HG03575 (cell line): ENCODE data around the gene NUMB.
"Not testable (repeated sequence)": the region's sequence is repeated elsewhere in the genome, so short reads cannot be mapped to it uniquely, and the experiment has no call there.

Experiments
- ATAC-seq: cut with Tn5 transposase; IDR thresholded peaks from one replicate; pipeline ENCODE4 v1.9.1; 2021; ENCODE audit not compliant: unreplicated experiment, insufficient number of reproducible peaks, low FRiP score; ENCODE audit errors: extremely low read depth

NUMB gene

DNA sequence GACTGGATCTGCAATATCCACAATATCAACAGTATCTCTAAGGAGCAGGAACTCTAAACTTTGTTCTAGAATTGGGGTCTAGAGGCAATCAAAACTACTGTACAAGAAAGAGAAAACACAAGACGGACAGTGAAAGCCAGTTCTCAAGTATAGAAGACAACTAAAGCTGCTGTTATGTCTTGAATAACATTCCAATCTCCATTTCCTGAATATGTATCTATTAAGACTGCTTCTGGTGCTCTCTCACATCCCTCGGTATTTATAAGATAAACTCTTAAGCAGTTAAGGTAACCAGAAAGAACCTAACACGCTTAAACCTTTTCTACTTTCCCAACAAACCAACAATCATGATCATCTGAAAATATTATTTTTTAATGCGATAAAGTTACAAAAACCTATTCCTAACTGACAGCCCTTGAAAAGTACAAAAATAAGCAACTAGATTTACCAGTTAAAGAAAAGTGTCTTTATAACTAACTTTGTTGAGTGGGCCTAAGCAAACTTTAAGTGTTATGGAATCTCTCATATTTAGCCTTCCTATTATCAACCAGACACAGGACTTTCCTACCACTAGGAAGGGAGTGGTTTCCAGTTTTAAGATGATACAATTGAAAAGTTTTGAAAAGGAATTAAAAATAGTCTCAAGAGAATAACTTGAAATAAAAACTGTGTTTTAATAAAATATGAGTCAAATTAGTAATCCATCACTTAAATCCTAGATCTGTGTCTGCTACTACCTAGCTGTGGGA, 30.7 kb downstream of the NUMB start:
- ATAC-seq, result no peak

DNA sequence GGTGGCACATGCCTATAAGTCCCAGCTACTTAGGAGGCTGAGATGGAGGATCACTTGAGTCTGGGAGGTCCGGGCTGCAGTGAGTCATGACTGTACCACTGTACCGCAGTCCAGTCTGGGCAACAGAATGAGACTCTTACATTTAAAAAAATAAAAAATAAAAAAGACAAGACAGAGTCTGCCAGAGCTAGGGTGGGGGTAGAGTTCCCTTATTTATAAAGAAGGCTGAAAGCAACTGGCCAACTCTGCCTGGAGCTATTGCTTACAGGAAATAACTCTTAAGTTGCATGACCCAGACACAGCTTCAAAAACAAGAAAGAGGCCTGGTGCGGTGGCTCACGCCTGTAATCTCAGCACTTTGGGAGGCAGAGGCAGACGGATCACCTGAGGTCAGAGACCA, 31.5 kb downstream of the NUMB start:
- ATAC-seq, result no peak

DNA sequence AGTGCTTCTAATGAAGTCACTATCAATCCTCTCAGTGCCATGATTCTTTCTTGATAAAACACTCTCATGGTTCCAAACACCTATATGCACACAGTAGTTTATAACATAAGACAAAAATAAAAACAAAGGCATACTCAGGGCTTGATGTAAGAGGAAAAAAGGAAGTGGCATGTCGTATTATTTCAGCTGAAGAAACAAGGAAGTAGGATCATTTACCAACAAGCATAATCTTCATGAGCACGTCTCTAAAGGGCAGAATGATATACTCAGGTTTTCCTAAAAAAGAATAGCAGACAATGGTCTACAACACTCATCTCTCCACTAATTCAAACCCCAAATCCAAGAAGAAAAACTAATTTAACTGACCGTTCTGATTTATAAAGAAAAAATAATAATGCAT, 33.9 kb downstream of the NUMB start:
- ATAC-seq, result no peak

DNA sequence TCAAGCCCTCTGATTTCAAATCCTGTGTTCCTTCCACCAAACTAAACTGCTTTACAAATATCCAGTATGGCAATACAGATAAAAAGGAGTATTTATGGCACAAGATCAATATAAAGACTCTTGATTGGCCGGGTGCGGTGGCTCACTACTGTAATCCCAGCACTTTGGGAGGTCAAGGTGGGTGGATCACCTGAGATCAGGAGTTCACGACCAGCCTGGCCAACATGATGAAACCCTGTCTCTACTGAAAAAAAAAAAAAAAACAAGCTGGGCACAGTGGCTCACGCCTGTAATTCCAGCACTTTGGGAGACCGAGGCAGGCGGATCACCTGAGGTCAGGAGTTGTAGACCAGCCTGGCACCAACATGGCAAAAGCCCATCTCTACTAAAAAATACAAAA, 35.3 kb downstream of the NUMB start:
- not testable (repeated sequence) for ATAC-seq

DNA sequence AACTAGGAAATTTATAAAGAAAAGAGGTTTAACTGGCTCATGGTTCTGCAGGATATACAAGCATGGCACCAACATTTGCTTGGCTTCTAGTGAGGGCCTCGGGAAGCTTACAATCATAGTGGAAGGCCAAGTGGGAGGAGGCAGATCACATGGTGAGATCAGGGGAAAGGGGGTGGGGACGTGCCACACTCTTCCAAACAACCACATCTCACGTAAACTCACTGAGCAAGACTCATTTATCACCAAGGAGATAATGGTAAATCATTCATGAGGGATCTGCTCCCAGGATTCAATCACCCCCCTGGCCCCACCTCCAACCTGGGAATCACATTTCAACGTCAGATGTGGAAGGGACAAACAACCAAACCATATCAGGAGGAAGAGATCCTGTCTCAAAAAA, 35.8 kb downstream of the NUMB start:
- ATAC-seq, result no peak

DNA sequence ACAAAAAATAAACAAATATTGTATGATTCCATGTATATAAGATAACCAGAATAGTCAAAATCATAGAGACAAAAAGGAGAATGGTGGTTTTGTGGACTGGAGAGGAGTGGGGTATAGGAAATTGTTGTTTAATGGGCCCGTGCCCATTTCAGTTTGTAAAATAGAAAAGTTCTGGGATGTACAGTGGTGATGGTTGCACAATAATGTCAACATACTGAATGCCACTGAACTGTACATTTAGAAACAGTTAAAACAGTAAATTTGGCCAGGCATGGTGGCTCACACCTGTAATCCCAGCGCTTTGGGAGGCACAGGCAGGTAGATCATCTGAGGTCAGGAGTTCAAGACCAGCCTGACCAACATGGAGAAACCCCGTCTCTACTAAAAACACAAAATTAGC, 40.1 kb downstream of the NUMB start:
- ATAC-seq, result no peak

DNA sequence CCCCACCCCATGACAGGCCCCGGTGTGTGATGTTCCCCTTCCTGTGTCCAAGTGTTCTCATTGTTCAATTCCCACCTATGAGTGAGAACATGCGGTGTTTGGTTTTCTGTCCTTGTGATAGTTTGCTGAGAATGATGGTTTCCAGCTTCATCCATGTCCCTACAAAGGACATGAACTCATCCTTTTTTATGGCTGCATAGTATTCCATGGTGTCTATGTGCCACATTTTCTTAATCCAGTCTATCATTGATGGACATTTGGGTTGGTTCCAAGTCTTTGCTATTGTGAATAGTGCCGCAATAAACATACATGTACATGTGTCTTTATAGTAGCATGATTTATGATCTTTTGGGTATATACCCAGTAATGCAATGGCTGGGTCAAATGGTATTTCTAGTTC, 52.1 kb downstream of the NUMB start:
- ATAC-seq, result not testable (repeated sequence)

DNA sequence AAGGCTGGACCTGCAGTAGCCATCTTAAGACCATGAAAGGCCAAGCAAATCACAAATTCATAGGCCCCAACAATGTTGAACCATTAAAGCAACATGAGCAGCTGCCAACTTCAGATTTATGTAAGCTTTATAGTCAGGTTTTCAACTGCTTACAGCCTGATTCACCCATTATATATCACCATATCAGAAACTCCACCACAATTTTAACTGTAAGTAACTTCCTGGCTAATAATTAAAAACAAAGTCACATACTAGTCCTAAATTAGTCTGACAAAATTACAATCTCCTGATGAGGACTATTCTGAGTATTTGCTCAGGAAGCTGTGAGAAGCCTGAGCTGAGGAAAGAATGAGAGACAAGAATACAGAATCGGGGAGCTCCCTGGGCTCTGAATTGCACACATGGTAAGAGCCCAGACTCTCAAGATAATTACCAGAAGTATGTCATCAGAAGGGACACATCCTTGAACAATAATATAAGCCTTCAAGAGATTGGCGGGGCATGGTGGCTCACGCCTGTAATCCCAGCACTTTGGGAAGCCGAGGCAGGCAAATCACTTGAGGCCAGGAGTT, 55.1 kb downstream of the NUMB start:
- no peak for ATAC-seq

DNA sequence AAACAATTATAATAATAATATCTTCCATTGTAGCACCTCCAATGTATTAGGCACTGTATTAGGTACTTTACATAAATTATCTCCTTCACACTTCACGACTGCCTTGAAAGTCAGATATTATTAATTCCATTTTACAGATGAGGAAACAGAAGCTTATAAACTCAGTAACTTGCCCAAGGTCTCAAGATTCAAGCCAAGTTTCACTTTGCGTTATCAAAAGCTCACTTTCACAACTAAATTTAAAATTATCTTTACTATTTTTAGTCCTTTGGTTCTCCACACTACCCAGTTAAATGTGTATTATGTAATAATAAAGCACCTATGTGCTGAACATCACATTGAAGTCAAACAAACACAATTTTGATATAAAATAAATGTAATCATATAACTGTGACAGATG, 55.8 kb downstream of the NUMB start:
- ATAC-seq, result no peak

DNA sequence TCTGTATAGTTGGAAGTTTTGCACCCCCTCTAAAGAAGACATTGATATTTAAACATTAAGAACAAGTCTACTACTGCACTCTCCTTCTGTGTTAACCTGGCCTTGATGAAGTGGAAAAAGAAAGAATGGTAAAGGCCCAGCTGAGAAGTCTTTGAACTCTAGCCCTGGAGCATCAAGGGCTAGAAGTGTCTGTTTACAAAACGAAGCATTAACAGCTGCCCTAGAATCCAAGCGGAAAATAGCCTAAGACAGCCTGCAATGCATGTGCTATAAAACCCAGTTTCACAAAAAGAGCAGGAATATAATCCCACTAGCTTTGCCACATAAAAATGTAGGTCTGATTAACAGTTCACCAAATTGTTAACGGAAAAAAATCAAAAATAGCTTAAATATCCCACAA, 60.5 kb downstream of the NUMB start:
- no peak for ATAC-seq

DNA sequence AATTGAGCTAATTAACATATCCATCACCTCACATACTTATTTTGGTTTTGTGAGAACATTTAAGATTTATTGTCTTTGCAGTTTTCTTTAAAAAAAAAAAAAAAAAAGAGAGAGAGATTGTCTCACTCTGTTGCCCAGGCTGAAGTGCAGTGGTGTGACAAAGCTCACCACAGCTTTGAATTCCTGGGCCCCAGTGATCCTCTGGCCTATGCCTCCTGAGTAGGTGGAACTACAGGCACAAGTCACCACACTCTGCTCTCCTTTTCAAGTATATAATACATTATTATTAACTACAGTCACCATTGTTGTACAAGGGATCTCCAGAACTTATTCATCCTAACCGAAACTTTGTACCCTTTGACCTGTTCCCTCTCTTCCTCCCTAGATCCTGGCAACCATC, 64.0 kb downstream of the NUMB start:
- ATAC-seq, result no peak

DNA sequence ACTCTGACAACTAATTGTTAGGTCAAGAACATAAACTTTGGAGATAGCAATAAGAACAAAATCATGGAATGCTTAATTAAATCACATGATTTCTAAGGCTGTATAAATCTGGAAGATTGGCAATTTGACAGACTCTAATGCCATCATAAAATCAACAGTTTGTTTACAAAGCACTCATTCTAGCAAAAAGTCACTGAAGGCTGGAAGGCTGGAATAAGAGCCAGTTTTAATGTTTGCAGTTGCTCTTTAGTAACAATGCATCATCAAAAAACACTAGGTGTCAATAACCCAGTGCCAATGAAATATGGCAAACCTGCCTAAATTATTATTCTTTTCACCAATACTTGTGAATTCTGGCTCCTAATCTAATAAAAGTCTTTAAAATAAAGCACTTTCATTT, 65.0 kb downstream of the NUMB start:
- ATAC-seq, result no peak

DNA sequence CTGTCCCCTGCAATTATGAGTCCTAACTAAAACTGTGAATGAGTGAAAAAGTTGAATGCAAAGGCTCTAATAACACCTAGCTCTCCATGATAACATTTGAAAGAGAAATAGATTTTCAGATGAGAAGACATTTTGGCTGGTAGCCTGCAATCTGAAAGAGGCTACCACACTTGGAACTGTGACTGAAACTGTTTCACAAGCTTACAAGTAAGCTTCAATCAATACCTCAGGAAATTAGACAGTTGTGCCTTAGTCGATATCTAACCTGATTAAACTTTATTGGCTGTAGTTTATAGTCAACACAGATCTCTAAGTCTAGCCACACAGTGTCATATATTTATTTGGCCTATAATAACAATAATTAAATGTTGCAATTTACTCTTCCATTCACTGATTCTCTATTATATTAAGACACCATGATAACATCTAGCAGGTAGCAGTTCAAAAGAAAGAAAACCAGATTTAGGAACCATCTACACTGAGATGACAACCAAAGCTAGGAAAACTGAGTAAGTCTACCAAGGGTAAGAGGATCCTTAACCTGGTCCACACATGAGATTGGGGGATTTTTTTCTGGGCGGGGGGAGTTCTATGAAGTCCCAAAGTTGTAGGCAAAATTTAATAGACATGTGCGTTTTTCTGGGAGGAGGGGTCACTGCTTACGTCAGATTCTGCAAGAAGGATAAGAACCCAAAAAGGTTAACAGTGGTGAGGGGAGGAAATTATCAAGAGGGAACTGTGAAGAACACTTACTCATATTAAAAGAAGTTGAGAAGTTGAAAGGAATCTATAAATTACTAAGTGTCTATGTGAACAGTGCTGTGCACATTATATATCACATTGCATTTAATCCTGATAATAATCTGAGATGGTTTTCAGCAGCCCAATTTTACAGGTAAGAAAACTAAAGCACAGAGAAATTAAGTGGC, 65.8 kb downstream of the NUMB start:
- no peak for ATAC-seq

DNA sequence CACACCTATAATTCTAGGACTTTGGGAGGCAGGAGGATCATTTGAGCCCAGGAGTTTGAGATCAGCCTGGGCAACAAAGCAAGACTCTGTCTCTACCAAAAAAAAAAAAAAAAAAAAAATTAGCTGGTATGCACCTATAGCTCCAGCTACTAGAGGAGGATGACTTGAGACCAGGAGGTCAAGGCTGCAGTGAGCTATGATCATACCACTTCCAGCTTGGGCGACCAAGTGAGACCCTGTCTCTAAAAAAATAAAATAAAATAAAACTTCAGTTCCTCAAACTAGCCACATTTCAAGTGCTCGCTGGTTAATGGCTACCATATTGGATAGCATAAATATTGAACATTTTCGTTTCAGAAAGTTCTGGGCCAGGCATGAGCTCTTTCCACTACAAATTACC, 70.5 kb downstream of the NUMB start:
- not testable (repeated sequence) for ATAC-seq

DNA sequence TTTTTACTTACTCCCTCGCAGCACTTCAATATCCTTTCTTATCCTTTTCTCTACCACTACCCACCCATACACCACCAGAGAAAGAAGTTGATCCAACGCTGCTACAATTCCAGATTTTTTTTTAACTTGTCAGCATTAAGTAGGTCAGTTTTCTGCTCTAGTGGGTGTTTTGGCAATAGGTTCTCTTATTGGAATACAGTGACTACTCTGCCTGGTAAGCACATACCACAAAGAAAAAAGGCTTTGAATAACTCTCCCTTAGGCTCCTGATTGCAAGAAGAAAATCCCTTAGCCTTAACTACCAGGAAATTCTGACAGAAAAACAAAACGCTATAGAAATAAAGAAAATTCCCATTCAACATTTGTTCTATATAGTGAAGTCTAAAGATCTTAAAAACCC, 72.0 kb downstream of the NUMB start:
- ATAC-seq, result no peak

DNA sequence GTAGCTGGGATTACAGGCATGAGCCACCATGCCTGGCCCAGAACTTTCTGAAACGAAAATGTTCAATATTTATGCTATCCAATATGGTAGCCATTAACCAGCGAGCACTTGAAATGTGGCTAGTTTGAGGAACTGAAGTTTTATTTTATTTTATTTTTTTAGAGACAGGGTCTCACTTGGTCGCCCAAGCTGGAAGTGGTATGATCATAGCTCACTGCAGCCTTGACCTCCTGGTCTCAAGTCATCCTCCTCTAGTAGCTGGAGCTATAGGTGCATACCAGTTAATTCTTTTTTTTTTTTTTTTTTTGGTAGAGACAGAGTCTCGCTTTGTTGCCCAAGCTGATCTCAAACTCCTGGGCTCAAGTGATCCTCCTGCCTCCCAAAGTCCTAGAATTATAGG, 73.3 kb downstream of the NUMB start:
- ATAC-seq, result not testable (repeated sequence)

DNA sequence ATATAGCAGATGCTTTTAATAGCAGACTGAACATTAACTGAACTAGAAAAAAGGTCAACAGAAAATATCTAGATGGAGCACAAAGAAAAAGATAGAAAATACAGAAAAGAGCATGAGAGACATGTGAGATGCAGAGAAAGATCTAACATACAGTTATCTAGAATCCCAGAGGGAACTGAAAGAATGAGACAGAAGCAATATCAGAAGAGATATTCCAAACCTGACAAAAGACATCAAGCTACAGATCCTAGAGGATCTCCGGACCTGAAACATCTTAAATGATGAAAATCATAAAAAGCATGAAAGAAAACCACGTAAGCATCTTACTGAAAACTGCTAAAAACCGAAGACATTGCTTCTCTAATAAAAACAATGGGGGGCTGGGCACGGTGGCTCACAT, 75.0 kb downstream of the NUMB start:
- ATAC-seq, result no peak

DNA sequence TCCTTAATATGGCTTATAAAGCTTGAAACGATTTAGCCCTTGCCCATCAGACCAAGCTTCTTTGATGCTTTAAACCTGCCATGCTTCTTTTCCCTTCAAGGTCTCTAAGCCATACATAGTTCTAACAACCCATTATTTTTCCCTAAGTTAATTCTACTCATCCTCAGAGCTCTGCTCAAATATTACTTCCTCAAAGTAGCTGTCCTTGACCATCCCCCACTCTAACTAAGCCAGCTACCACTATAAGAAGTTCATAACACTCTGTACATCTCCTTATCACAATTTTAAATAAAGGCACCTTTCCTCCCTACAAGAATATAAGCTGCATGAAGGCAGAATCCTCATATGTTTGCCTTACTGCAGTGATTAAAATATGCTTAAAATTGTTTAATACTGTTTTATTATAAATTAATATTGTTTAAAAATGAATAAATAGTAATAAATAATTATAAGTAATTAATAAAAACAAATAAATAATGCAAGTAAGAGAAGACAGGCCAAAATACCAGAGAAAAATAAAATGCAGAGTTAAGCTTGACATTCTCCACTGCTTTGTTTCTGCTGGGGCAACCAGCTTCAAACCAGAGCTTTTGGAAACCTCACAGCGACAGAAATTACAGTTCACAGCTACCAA, 76.8 kb downstream of the NUMB start:
- ATAC-seq, result no peak

DNA sequence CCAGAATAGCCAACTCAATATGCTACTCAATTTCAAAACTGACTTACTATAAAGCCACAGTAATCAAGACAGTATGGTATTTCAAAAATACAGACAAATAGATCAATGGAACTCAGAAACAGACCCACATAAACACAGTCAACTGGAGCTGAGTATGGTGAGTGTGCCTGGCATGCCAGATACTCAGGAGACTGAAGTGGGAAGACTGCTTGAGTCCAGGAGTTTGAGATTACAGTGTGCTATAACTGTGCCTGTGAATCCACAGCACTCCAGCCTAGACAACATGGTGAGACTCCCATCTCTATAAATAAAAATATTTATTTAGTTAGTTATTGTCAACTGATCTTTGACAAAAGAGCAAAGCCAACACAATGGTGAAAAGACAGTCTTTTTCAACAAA, 81.8 kb downstream of the NUMB start:
- no peak for ATAC-seq

DNA sequence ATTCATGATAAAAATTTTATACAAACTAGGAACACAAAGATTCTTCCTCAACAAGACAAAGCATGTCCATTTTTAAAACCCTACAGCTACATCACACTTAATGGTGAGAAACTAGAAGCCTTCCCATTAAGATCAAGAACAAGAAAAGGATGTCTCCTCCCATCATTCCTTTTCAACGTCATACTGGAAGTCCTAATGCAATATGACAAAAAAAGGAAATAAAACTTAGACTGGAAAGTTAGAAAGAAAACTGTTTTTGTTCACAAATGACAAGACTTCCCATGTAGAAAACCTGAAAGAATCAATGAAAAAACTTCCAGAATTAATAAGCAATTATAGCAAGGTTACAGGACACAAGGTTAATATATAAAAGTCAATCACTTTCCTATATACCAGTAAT, 82.5 kb downstream of the NUMB start:
- no peak for ATAC-seq
